ENCODE measurements around the gene CACNA1C. TPM values are rescaled to one million over a fixed set of nuclear protein-coding genes. Genes with fewer than 3 reads are reported as not detected.

Gene CACNA1C
- total and polyA plus RNA-seq, 10 of the 15 experiments (the other 5 are each of a cell fraction or from before 2014, with no cell fraction given): under 0.01 to 0.15 (median 0.09) TPM; not detected in 5

DNA sequence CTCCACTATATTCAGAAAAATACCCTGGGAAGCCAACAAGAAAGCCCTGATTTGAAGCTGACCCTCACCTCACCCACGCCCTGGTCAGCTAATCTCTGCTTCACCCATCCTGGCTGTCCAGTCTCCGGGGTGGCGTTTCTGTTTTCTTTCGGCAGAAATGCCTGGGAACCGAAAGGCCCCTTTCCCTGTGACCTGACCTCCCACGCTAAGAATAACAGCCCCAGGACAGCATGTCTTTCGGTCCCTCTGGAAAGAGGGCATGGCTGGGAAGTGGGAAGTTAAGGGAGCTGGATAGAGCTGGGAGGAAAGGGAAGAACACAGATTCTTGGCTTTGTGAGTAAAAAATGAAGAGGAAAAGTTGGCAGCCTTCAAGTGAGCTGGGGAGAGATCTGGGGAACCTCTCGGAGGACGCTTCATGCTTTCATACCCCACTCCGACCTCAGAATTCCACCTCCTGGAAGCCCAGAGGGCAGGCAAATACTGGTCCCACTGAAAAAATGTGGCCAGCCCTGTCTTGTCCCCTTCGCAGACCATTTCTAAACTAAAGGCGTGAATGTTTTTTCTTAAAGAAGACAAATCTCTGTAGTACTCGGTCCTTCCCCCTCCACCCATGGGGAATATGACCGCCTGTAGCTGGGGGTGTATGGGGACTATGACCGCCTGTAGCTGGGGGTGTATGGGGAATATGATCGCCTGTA is 579.0 kb downstream of the CACNA1C start:
- H3K79me2 ChIP-seq (ENCODE audit: control insufficient read depth, insufficient read depth, low read length): no peaks in the 10 kb centered on the region
- peaks cover 0 to 6% of the 10 kb centered on the region in 2 experiments; a peak in 2 of 4 replicates for H3K27me3 ChIP-seq (replicated peaks in 1 of 2; ENCODE audit: control insufficient read depth in 2 of 2, insufficient read depth in 2 of 2, low read length in 1 of 2)
- FAIRE-seq (no peak), DNase-seq (ENCODE audit: low read depth, low spot score) (no peak), ATAC-seq (no peak)
- intact Hi-C loops (cut with micrococcal nuclease; ENCODE audit: unreplicated experiment): no loop called here
- RAD21 ChIA-PET (ENCODE audit: unreplicated experiment): no interaction called here
- POLR2A ChIA-PET: no interaction called here
- no peaks in the 10 kb centered on the region for H3K36me3 ChIP-seq (ENCODE audit: control insufficient read depth in 2 of 2, insufficient read depth in 2 of 2, low read length in 1 of 2)
- no peak overlapping the region for H3K9ac ChIP-seq (ENCODE audit: control insufficient read depth, insufficient read depth, low read length)
- 49% methylated on average over 16 of the region's 16 CpGs for WGBS (ENCODE audit: insufficient coverage, insufficient replicate concordance, low lambda C conversion rate, missing lambda C conversion rate)
- CTCF ChIA-PET: no interaction called here
- no peak overlapping the region for H3K27ac ChIP-seq (ENCODE audit: control insufficient read depth, insufficient read depth)
- H3K9me3 ChIP-seq (replicated peaks; ENCODE audit: control insufficient read depth, insufficient read depth, low read length): no peaks in the 10 kb centered on the region
- no peak overlapping the region for H3K4me3 ChIP-seq
- no peak overlapping the region for H2AFZ ChIP-seq (ENCODE audit: control insufficient read depth, low read depth, low read length)
- TF ChIP-seq, protein P1, sequence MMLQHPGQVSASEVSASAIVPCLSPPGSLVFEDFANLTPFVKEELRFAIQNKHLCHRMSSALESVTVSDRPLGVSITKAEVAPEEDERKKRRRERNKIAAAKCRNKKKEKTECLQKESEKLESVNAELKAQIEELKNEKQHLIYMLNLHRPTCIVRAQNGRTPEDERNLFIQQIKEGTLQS (IDR thresholded peaks at IDR 0.05; ENCODE audit: borderline replicate concordance, extremely low read depth, low read depth, low read length): no peak
- TF ChIP-seq BMI1 (IDR thresholded peaks at IDR 0.05; ENCODE audit: borderline replicate concordance) (no peak), NFYB (IDR thresholded peaks at IDR 0.05; ENCODE audit: insufficient read depth, low read depth, low read length) (no peak), EED (IDR thresholded peaks at IDR 0.05; ENCODE audit: low read depth) (no peak), RB1 (IDR thresholded peaks at IDR 0.05; ENCODE audit: borderline replicate concordance) (no peak), ZSCAN29 (IDR thresholded peaks at IDR 0.05) (no peak), RCOR1 (conservative IDR thresholded peaks at IDR 0.05; ENCODE audit: low read depth, low read length) (no peak)
- TF ChIP-seq, protein P2, sequence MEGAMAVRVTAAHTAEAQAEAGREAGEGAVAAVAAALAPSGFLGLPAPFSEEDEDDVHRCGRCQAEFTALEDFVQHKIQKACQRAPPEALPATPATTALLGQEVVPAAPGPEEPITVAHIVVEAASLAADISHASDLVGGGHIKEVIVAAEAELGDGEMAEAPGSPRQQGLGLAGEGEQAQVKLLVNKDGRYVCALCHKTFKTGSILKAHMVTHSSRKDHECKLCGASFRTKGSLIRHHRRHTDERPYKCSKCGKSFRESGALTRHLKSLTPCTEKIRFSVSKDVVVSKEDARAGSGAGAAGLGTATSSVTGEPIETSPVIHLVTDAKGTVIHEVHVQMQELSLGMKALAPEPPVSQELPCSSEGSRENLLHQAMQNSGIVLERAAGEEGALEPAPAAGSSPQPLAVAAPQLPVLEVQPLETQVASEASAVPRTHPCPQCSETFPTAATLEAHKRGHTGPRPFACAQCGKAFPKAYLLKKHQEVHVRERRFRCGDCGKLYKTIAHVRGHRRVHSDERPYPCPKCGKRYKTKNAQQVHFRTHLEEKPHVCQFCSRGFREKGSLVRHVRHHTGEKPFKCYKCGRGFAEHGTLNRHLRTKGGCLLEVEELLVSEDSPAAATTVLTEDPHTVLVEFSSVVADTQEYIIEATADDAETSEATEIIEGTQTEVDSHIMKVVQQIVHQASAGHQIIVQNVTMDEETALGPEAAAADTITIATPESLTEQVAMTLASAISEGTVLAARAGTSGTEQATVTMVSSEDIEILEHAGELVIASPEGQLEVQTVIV (IDR thresholded peaks at IDR 0.05; ENCODE audit: borderline replicate concordance, partially characterized antibody): no peak
- in situ Hi-C loops (cut with MboI): no loop called here
- no peaks in the 10 kb centered on the region; the same call in 1 of the 2 replicates for H4K20me1 ChIP-seq (ENCODE audit: control insufficient read depth, insufficient read depth)
- SMC1A ChIA-PET (ENCODE audit: uncharacterized antibody, unreplicated experiment): no interaction called here
- no TSS peak for BruUV-seq (replicated peaks)
- no peak overlapping the region for H3K4me2 ChIP-seq (ENCODE audit: control insufficient read depth, insufficient read depth)
- H3K4me1 ChIP-seq (ENCODE audit: control insufficient read depth, insufficient read depth, low read length): no peaks in the 10 kb centered on the region

All from GM12878 (cell line).